GM21737 (cell line): Measurements from ENCODE around the gene CTCFL.
"Not testable (repeated sequence)": the region's sequence is repeated elsewhere in the genome, so short reads cannot be mapped to it uniquely, and the experiment has no call there.

ENCODE experiments used
- ATAC-seq: cut with Tn5 transposase; IDR thresholded peaks from one replicate; pipeline ENCODE4 v1.9.1; 2021; ENCODE audit warnings: mild to moderate bottlenecking, moderate library complexity; ENCODE audit not compliant: unreplicated experiment

CTCFL gene

DNA sequence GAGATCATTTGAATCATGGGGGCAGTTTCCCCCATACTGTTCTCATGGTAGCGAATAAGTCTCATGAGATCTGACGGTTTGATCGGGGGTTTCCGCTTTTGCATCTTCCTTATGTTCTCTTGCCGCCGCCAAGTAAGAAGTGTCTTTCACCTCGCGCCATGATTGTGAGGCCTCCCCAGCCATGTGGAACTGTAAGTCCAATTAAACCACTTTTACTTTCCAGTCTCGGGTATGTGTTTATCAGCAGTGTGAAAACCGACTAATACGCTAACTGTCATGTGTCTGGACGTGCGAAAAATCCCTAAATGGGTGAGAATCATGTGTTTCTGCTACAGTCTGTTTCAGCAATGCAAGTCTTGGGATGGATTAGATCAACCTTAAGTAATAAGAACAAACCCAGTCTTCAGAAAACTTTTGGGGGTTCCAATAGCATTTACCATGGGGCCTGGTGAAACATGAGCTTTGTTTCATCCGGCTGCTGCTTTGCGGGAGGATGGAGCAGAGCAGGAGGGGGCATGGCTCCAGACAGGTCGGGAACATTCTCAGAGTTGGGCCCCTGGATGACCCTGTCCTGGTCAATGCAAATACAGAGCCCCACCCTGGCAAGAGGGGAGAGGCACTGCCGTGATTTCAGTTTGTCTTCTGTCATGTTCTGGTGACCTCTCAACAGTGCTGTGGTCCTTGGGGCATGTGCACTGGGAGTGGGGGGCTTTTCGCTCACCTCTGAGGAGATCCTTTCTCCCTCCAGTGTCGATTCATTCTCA, 41.5 kb downstream of the CTCFL start:
- ATAC-seq: peak; percentile 28

DNA sequence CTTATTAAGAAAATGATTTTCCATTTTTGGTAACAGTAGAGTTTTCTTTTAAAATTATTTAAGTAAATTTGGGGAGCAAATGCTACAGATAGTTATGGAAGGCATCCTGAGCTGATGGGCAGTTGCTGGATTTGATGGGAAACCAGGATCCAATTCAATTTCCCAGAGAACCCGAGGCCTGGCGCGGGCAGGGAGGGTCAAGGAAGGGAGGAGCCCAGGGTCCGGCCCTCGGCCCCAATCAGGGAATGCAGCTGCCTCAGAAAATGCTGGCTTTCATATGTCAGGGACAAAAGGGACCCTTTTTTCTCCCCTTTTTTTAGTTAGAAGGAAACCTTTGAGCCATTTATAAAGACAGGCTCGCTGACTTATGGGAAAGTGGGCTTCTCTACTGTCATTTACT, 42.1 kb downstream of the CTCFL start:
- no peak for ATAC-seq

DNA sequence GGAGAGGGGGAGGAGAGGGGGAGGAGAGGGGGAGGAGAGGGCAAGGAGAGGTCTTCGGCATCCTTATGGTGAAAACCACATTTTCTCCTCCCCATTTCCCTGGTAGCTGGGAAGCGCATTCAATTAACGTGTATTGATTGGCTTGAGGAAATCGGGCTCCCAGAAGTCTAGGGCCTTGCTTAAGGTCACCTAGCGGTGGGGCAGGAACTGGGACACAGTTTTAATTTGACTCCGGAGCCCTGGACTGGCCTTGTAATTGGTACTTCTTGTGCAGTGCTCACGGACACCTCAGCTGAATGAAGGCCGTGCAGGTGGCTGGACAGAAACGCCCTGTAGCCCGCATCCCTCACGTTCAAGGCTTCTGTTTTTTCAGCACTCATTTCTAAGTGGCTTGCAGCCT, 42.8 kb downstream of the CTCFL start:
- no peak for ATAC-seq

DNA sequence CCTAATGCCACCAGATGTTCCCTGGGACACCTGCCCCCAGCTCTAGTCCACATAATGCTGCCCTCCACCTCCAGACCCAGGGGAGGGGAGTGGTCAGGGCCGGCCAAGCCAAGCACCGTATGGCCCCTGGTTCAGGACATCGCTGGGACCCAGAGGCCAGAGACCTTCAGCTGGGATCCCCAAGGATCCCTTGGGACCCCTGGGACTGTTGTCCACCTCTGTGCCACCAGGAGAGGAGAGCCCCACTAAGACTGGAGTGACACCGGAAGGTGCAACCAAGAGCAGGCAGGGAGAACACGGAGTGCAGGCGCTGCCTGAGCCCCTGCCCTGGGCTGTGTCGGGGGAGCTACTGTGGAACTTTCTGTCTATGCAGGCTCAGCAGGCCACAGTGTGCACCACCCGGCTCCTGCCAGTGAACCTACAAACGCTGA, 43.6 kb downstream of the CTCFL start:
- ATAC-seq: peak; percentile 16

DNA sequence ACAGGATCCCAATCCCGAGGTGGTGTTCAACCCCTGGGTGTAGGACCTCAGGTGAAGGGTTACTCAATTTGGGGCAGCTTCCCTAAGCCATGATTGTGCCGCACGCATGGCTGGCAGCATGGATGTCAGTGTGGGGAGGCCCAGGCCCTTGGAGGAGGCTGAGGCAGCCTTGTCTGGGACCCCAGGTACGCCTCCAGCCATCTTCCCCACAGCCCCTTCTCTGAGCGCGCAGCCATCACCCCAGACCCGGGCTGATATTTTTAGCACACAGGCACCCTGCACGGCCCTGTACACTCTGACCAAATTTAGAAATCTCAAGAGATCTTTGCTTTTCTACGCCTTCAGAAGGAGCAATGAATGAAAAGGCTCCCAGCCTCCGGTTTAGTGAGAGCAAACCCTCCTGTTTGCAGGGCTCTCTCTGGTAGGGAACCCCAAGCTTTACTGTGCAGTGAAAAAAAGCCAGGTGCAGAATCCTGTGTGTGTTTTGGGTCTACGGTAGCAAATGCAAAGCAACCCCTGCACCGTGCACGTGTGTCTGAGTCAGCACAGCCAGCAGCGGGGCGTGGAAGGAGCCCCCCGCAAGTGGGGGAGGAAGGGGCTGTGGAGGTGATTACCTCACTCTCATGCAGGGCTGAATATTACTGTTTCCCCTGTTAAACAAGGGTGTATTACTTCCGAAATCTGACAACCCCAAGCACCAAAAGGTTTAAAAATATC, 44.3 kb downstream of the CTCFL start:
- ATAC-seq: peak; percentile 58

DNA sequence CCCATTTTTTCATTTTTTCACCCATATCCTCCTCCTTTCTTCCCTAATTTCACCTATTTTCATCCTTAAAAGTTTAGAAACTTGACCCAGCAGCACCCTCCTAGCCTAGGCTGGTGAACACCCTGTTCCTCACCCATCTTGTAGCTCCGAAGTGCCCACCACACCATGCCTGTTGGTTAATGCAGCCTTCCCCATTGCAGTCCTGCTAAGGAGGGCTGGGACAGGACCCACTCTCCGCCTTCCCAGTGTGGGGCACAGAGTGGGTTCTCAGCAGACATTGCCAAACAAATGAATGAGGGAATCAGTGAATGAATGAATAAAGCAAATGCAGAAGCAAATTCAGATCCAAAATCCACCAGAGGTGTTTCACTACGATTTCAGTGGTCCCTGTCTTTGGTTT, 45.7 kb downstream of the CTCFL start:
- ATAC-seq: no peak

DNA sequence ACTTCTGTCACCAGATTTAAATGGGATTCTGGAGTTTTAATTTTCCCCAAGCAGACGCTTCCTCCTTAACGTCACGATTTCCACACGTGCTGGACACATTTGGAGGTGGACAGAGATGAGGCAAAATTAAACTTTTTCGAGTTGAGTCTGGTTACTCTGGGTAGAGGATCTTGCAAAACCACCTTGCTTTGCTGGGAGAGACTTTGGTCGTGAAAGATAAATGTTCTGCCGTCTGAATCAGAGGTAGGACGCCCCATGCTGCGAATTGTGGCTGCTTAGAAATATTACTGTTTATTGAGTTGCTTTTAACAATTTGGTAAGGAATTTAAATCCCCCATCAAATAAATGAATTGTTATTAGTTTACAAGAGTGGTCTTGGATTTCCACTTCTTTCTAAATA, 46.8 kb downstream of the CTCFL start:
- no peak for ATAC-seq

DNA sequence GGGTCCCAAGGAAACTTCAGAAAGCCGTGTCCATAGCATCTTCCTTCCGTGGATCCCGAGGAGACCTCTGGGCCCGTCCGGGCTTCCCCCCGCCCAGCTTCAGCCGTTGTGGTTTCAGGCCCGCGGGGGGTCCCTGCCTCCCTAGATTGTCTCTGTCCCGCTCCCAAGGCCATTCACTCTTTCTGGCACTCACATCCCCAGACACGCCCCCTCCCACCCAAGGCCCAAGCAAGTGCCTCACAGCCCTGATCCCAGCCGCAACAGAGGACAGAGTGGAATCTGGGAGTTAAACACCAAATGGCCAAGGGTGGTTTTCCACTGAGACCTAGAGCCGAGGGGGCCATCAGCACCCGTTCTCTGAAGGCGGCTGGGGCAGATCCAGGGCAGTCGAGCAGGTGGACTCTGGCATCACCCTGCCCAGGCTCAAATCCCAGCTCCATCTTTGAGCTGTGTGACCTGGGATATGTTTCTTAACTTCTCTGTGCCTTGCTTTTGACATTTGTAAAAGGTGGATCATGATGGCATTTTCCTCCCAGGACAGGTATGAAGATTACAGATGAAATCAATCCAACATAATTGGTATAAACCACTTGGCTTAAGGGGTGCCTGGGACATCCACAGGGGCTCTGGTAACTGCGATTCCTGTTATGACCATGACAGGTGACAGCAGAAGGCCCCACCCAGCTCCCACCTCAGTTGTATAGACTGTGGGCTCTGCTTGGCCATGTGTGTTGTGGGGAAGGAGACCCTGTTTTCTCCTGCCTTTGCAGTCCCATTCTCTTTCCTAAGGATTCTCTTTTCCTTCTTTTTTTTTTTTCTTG, 48.1 kb downstream of the CTCFL start:
- no peak for ATAC-seq

DNA sequence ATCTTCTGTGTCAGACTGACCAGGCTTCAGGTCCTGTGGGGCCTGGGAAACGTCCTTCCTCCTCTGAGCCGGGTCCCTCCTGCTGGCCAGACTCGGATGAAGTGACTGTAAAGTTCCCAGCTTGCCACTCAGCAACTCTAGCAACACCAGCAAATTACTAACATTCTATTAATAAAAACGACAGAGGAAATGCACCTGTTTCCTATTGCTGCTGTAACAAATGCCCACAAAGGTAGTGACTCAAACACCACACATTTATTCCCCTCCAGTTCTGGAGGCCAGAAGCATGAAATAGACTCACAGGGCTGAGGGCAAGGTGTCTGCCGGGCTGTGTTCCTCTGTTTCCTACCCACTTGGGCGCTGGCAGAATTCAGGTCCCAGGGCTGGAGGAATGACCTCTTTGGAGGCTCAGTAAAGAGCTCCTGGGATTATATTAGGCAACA, 48.8 kb downstream of the CTCFL start:
- peak; percentile 40 for ATAC-seq

DNA sequence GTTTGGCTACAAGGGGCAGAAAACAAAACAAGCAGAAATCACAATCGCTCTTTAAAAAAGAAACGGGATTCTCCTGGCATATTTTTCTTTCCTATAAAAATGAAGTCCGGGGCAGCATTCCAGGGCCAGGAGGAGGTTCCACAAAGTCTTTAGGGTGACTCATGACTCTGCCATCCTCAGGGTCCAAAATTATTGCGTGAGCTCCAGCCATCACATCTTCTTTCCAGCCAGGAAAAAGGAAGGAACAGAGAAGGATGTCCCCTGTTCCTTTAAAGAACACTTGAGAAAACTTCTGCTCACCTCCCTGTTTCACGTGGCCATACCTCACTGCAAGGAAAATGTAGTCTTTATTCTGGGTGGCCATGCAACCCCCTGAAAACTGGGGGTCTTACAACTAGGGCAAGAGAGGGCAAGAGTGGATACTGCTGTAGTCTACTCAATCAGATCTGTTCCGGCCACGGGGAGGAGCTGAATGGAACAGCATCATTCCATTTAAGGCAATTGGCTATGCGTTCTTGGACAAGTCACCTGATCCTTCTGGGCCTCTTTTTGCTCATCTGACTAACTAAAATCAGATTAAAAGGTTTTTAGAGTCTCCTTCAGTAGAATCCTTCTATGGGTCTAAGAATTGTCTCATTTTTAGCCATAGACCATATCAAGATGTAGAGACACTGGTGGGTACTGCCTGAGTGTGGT, 49.4 kb downstream of the CTCFL start:
- ATAC-seq: no peak

DNA sequence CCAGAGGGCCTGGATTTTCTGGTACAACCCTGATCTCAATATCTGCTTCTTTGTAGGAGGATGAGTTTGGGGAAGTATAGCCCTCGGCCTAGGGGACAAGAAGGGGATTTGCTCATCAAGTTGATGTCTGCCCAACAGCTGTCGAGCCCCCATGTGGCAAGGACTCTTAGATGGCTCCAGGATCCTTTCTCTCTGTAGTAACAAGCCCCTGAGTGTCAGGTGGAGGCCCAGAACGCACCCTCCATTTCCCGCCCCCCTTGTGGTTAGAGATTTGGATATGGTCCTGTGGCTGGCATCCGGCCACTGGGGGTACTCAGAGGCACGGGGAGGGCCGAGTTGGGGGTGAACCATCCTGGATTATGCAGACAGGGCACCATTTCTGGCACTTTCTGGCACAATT, 50.1 kb downstream of the CTCFL start:
- no peak for ATAC-seq

DNA sequence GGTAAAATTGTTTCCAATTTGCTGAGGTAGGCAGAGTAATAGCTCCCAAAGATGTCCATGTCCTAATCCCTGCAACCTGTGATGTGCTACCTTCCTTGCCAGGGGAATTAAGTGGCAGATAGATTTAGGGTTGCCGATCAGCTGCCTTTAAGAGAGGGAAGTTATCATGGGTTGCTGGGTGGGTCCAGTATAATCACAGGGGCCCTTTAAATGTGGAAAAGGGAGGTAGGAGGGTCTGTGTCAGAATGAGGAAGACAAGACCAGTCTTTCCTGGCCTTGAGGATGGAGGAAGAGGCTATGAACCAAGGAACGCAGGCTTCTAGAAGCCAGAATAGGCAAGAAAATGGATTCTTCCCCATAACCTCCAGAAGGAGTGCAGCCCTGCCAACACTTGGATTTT, 50.7 kb downstream of the CTCFL start:
- ATAC-seq: no peak

DNA sequence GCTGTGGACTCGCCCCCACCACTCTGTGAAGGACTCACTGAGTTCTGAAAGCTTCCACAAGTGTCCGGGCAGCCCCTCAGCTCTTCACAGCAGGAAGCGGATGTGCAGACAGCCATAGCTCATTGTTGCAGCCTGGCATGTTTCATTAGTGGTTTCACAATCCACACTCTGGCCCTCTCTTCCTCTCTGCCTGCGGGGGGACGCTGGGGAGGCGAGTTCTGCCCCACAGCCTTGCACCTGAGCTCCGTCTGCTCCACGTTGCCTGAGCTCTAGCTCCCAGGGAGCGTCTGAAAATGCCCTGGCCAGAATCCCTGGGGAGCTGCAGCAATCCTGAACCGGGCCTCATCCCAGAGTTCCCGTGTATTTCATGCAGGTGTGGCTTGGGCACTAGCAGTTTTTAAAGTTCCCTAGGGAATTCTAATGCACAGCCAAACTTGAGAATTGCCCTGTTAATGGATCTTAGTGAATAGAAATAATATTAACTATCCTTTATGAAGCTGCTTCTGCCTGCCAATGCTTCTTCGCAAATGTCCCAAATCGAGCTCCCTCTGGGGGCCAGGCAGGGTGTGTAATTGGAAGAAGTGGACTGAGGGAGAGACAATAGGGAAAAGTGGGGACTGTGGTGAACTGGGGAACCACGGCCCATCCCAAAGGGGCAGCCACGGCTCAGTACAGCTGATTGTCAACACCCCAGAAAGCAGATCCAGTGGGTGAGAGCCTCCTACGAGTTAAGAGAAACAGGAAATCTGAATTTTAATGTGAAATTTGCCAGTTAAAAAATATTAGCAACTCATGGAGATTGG, 51.5 kb downstream of the CTCFL start:
- peak; percentile 47 for ATAC-seq

DNA sequence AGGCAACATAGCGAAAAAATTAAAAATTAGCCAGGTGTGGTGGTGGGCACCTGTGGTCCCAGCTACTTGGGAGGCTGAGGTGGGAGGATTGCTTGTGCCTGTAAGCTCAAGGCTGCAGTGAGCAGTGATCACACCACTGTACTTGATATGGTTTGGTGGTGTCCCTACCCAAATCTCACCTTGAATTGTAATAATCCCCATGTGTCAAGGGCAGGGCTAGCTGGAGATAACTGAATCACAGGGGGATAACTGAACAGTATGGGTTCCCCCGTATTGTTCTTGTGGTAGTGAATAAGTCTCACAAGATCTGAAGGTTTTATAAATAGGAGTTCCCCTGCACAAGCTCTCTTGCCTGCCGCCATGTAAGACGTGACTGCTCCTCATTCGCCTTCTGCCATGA, 52.5 kb downstream of the CTCFL start:
- ATAC-seq: not testable (repeated sequence)

DNA sequence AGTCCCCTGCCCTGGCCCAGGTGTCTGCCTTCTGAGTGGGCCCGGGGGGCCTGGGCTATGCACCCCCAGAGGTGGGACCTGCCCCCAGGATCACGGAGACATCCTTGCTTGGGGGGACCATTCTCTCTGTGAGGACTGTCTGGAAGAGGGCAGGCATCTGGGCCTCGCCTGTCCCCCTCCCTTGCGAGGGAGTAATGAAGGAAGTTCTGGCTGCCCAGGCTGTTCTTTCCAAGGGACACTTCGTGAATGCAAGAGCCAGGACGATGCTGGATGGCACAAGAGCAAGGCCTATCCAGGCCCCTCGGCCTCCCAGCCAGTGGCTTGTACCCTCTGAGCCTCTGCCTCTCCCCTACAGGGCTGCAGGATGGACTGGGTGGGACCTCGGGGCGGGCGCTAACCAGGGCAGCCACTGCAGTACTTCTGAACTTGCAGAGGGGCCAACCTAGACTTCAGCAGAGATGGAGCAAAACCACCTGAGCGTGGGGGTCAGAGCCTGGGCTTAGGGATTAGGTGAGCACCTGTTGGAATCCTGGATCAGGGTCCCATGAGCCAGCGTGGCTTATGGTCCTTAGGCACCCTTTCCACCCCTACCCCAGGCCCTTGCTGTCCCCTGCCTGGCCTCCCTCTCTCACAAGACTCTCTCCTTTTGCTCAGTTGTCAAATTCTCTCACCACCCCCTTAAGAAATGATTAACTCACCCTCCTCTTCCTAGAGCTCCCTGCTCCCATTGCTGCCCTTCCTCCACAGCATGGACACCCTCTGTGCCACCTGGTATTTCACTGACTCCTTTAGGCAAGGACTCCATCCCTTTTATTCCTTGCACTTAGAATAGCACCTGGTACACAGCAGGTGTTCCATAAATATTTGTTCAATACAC, 53.2 kb downstream of the CTCFL start:
- ATAC-seq: no peak

DNA sequence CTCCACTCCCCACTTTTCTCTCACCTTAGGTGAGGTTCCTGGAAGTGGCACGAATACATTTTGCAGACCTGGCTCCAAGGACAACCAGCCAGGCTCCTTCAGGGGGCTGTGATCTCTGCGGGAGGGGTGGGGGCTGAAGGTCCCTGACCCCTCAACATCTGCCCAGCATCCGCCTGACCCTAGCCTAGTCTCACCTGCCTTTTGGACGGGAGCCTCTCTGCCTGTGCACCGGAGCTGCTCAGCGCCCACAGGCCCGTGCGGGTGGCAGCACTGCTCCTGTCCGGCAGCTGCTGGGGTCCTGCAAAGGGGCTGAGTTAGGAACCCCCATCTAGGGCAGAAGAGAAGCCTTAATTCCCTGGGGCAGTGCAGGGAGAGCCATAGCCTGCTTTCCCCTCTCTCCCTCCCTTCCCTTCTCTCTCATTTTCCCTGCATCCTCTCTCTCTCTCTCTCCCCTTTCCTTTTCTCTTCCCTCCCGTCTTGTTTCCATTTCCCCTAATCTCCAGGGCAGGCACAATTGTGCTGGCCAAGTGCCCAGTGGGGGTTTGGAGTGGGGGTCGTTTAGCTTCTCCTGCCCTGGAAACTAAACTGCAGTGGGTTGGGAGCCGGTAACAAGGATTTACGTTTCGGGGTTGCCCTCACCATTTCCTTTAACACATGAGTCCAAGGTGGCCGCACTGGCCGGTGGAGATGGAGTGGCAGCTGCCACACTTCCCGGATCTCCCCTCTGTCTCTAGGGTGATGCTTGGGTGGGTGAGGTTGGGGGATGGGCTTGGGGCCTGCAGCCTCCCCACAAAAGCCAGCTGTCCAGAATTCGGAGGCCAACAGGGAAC, 54.1 kb downstream of the CTCFL start:
- ATAC-seq: no peak

DNA sequence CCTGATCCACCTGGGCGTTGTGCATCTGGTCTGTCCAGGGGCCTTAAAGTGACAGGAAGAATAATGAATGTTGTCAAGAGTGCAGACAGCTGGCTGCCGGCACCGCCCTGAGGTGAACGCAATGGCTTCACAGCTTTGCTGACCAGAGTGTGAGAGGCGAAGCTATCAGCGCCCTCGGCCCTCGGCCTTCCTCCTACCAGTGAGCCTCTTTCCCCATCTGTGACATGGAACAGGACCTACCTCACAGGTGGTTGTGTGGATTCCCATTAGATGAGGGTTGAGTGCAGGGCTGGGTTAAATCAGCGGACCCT, 54.8 kb downstream of the CTCFL start:
- ATAC-seq: no peak

DNA sequence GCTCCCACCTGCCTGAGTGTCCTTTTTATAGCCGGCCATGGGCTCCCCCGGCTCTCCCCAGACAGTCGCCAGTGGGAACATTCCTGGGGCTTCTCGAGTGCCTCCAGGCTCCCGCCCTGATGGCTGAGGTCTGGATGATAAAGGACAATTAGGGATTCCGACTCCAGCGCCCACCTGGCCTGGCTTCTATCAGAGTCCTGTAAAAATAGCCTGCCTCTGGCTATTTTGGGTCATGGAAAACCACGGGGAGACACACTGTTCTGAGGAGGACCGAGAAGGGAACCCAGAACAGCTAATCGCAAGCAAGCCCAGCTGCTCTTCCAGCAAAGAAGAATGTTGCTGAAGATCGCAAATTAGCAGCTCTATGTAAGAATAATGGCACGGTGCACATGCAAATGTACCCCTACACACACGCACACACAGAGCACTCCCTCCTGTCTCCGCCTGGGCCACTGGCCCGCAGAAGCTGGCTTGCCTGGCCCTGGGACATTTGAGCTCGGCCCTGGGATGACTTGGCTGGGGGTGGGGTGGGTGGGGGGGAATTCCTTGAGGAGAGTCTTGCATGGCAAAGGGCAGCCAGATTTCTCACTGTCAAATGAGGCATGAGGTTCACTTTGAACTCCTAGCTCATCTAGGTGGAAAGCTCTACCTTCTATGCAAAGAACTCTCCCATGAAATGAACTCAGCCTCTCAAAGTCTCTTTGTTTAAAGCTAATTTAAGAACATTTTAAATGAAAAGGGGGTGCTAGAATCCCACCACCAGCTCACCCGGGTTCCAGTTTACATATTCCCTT, 55.3 kb downstream of the CTCFL start:
- no peak for ATAC-seq
